ENCODE measurements around the gene HNF4A.

GRCh38 chr20:44450903-44451450 lies 95.5 kb downstream of the HNF4A start:
- TF ChIP-seq CTCF (tag by site-specific recombination; IDR thresholded peaks at IDR 0.05) (no peak), YY1 (tag by site-specific recombination; IDR thresholded peaks at IDR 0.05) (no peak), ZNF23 (tag by site-specific recombination; IDR thresholded peaks at IDR 0.05; ENCODE audit: borderline replicate concordance) (no peak), ZNF24 (tag by site-specific recombination; IDR thresholded peaks at IDR 0.05) (no peak), ZBTB7A (tag by site-specific recombination; IDR thresholded peaks at IDR 0.05; ENCODE audit: low read depth) (no peak), ZNF548 (tag by site-specific recombination; IDR thresholded peaks at IDR 0.05) (no peak), ZNF76 (tag by site-specific recombination; IDR thresholded peaks at IDR 0.05; ENCODE audit: borderline replicate concordance, low read depth) (no peak), ZNF146 (tag by site-specific recombination; IDR thresholded peaks at IDR 0.05) (no peak)
